ENCODE results near the gene AFF3.
A peak's percentile ranks its signal among the peaks of the same experiment; 100 is the strongest.

Gene AFF3

DNA sequence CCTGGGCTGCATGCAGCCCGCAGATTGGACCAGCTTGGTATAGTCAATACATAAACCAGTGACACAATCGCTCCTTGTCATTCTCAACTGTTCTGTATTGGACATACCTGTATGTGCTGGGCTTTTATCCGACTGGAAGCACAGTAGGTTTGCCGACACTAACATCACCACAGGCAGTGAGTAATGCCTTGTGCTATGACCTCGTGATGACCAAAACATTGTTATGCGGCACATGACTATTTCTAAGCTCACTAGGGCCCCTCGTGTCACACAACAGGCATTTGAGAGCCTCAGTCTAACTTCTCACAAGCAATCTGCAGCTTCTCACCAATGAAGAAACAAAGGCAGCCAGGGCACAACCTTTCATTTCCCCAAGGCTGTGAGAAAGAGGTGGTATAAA is 320.8 kb downstream of the AFF3 start:
- peak; percentile 36; the same call in 2 of the 3 replicates for ATAC-seq
- TF ChIP-seq ZNF565 (CRISPR knock-in tag; conservative IDR thresholded peaks at IDR 0.05; ENCODE audit: low read depth) (no peak), RARB (CRISPR knock-in tag; IDR thresholded peaks at IDR 0.05) (no peak), ZNF8 (CRISPR knock-in tag; IDR thresholded peaks at IDR 0.05) (no peak), TOX (CRISPR knock-in tag; IDR thresholded peaks at IDR 0.05; ENCODE audit: borderline replicate concordance) (no peak), GLIS3 (CRISPR knock-in tag; IDR thresholded peaks at IDR 0.05) (no peak), ZC3H10 (CRISPR knock-in tag; IDR thresholded peaks at IDR 0.05) (no peak)
- TF ChIP-seq, protein P1, sequence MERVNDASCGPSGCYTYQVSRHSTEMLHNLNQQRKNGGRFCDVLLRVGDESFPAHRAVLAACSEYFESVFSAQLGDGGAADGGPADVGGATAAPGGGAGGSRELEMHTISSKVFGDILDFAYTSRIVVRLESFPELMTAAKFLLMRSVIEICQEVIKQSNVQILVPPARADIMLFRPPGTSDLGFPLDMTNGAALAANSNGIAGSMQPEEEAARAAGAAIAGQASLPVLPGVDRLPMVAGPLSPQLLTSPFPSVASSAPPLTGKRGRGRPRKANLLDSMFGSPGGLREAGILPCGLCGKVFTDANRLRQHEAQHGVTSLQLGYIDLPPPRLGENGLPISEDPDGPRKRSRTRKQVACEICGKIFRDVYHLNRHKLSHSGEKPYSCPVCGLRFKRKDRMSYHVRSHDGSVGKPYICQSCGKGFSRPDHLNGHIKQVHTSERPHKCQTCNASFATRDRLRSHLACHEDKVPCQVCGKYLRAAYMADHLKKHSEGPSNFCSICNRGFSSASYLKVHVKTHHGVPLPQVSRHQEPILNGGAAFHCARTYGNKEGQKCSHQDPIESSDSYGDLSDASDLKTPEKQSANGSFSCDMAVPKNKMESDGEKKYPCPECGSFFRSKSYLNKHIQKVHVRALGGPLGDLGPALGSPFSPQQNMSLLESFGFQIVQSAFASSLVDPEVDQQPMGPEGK (CRISPR knock-in tag; IDR thresholded peaks at IDR 0.05; ENCODE audit: borderline replicate concordance) = no peak

DNA sequence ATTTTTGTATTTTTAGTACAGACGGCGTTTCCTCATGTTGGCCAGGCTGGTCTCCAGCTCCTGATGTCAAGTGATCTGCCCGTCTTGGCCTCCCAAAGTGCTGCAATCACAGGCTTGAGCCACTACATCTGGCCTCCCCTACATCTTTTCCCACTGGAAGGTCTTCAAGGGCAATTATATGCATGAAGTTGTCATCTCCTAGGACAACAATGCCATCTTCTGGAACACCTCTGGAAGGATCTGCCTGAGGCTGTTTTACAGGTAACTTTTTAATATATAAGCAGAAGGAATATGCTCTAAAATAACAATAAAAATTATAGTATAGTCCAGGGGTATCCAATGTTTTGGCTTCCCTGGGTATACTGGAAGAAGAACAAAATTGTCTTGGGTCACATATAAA is 321.4 kb downstream of the AFF3 start:
- 0 out of 3 replicates have a peak, but pooled peaks have one; percentile 38 for ATAC-seq
- TF ChIP-seq, protein P2, sequence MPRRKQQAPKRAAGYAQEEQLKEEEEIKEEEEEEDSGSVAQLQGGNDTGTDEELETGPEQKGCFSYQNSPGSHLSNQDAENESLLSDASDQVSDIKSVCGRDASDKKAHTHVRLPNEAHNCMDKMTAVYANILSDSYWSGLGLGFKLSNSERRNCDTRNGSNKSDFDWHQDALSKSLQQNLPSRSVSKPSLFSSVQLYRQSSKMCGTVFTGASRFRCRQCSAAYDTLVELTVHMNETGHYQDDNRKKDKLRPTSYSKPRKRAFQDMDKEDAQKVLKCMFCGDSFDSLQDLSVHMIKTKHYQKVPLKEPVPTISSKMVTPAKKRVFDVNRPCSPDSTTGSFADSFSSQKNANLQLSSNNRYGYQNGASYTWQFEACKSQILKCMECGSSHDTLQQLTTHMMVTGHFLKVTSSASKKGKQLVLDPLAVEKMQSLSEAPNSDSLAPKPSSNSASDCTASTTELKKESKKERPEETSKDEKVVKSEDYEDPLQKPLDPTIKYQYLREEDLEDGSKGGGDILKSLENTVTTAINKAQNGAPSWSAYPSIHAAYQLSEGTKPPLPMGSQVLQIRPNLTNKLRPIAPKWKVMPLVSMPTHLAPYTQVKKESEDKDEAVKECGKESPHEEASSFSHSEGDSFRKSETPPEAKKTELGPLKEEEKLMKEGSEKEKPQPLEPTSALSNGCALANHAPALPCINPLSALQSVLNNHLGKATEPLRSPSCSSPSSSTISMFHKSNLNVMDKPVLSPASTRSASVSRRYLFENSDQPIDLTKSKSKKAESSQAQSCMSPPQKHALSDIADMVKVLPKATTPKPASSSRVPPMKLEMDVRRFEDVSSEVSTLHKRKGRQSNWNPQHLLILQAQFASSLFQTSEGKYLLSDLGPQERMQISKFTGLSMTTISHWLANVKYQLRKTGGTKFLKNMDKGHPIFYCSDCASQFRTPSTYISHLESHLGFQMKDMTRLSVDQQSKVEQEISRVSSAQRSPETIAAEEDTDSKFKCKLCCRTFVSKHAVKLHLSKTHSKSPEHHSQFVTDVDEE (CRISPR knock-in tag; IDR thresholded peaks at IDR 0.05) = no peak
- no peak for TF ChIP-seq GLIS3 (CRISPR knock-in tag; IDR thresholded peaks at IDR 0.05)
- TF ChIP-seq, protein P3, sequence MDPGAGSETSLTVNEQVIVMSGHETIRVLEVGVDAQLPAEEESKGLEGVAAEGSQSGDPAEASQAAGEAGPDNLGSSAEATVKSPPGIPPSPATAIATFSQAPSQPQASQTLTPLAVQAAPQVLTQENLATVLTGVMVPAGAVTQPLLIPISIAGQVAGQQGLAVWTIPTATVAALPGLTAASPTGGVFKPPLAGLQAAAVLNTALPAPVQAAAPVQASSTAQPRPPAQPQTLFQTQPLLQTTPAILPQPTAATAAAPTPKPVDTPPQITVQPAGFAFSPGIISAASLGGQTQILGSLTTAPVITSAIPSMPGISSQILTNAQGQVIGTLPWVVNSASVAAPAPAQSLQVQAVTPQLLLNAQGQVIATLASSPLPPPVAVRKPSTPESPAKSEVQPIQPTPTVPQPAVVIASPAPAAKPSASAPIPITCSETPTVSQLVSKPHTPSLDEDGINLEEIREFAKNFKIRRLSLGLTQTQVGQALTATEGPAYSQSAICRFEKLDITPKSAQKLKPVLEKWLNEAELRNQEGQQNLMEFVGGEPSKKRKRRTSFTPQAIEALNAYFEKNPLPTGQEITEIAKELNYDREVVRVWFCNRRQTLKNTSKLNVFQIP (CRISPR knock-in tag; IDR thresholded peaks at IDR 0.05; ENCODE audit: borderline replicate concordance, low read depth) = no peak
- TF ChIP-seq ZNF8 (CRISPR knock-in tag; IDR thresholded peaks at IDR 0.05) = no peak
- TF ChIP-seq ZNF565 (CRISPR knock-in tag; conservative IDR thresholded peaks at IDR 0.05; ENCODE audit: low read depth) = no peak
- TF ChIP-seq CSDC2 (CRISPR knock-in tag; IDR thresholded peaks at IDR 0.05) = no peak
- no peak for TF ChIP-seq ISL1 (CRISPR knock-in tag; IDR thresholded peaks at IDR 0.05)
- TF ChIP-seq, protein P4, sequence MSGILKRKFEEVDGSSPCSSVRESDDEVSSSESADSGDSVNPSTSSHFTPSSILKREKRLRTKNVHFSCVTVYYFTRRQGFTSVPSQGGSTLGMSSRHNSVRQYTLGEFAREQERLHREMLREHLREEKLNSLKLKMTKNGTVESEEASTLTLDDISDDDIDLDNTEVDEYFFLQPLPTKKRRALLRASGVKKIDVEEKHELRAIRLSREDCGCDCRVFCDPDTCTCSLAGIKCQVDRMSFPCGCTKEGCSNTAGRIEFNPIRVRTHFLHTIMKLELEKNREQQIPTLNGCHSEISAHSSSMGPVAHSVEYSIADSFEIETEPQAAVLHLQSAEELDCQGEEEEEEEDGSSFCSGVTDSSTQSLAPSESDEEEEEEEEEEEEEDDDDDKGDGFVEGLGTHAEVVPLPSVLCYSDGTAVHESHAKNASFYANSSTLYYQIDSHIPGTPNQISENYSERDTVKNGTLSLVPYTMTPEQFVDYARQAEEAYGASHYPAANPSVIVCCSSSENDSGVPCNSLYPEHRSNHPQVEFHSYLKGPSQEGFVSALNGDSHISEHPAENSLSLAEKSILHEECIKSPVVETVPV (CRISPR knock-in tag; IDR thresholded peaks at IDR 0.05) = no peak

DNA sequence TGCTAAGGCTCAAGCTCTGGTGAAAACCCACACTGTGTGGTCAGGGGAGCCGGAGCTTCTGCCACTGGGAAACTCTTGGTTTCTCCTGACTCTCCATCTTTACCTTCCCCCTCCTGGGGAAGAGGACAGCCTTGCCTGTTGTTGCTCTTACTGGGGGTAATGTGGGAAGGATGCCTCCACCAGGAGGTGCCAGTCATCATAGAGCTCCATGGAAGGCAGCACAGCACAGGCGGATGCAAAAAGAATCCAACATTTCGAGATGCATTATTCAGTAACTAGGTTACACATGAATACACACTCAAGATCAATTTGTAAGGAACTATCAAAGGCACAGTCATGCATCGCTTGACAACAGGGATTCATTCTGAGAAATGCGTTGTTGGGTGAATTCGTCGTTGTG is 322.6 kb downstream of the AFF3 start:
- ATAC-seq = peak; percentile 44; the same call in 1 of the 3 replicates
- TF ChIP-seq CSDC2 (CRISPR knock-in tag; IDR thresholded peaks at IDR 0.05) (no peak), ZNF8 (CRISPR knock-in tag; IDR thresholded peaks at IDR 0.05) (no peak), ESRRG (CRISPR knock-in tag; IDR thresholded peaks at IDR 0.05) (no peak), ARNTL (CRISPR knock-in tag; IDR thresholded peaks at IDR 0.05; ENCODE audit: borderline replicate concordance, low read depth) (no peak), ZFP3 (CRISPR knock-in tag; IDR thresholded peaks at IDR 0.05) (no peak), OSR1 (CRISPR knock-in tag; IDR thresholded peaks at IDR 0.05) (no peak), ZNF70 (CRISPR knock-in tag; IDR thresholded peaks at IDR 0.05) (no peak), SNAI2 (CRISPR knock-in tag; IDR thresholded peaks at IDR 0.05) (no peak), TOX (CRISPR knock-in tag; IDR thresholded peaks at IDR 0.05; ENCODE audit: borderline replicate concordance) (no peak), ZFP30 (CRISPR knock-in tag; IDR thresholded peaks at IDR 0.05) (no peak), ZC3H10 (CRISPR knock-in tag; IDR thresholded peaks at IDR 0.05) (no peak), ZNF565 (CRISPR knock-in tag; conservative IDR thresholded peaks at IDR 0.05; ENCODE audit: low read depth) (no peak), BACH2 (CRISPR knock-in tag; IDR thresholded peaks at IDR 0.05; ENCODE audit: borderline replicate concordance) (no peak), GLIS3 (CRISPR knock-in tag; IDR thresholded peaks at IDR 0.05) (no peak), PPARA (CRISPR knock-in tag; IDR thresholded peaks at IDR 0.05; ENCODE audit: borderline replicate concordance) (no peak), ISL1 (CRISPR knock-in tag; IDR thresholded peaks at IDR 0.05) (no peak)
- TF ChIP-seq, protein P5, sequence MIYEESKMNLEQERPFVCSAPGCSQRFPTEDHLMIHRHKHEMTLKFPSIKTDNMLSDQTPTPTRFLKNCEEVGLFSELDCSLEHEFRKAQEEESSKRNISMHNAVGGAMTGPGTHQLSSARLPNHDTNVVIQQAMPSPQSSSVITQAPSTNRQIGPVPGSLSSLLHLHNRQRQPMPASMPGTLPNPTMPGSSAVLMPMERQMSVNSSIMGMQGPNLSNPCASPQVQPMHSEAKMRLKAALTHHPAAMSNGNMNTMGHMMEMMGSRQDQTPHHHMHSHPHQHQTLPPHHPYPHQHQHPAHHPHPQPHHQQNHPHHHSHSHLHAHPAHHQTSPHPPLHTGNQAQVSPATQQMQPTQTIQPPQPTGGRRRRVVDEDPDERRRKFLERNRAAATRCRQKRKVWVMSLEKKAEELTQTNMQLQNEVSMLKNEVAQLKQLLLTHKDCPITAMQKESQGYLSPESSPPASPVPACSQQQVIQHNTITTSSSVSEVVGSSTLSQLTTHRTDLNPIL (CRISPR knock-in tag; IDR thresholded peaks at IDR 0.05; ENCODE audit: low read depth) = no peak
- TF ChIP-seq, protein P1 (CRISPR knock-in tag; IDR thresholded peaks at IDR 0.05; ENCODE audit: borderline replicate concordance) = no peak
- TF ChIP-seq, protein P4 (CRISPR knock-in tag; IDR thresholded peaks at IDR 0.05) = no peak

All from SK-N-SH treated with all-trans-retinoic acid at 6 μM for 48 hours (cell line).